ENCODE results near the gene CABLES1. TPM values are rescaled to one million over a fixed set of nuclear protein-coding genes. Genes with fewer than 3 reads are reported as not detected.

Gene CABLES1
- total RNA-seq, 1 donor from 2014 or later, result 3.1 TPM

DNA sequence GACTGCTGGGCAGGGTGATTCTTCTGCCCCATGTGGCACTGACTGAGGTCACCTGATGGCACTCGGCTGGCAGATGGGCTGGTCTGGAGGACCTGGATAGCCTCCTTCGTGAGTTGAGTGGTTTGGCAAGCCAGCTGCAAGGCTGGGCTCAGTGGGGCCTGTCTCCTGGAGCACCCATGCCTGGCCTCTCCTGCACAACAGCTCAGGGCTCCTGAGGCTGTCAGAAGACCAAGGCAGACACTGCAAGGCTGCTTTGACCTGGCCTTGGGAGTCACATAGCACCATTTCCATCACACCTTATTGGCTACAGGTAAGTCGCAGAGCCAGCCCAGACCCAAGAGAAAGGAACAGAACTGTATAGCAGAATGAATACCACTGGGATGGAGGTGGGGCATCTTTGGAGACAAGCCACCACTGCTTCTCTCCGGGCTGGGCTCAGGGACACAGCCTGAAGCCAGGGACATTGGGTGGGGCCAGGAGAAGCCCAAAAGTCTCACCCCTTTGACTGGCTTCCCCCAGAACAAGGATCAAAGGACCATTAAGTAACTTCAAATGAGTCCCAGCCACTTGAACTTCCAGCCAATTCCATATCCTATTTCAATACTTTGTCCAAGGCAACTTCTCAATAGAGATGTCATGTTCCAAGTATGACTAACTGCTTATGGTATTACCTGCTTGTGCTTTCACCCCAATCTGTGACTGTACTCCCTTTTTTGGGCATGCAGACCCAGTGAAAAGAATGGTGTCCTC lies 156.3 kb downstream of the CABLES1 start:
- Mint-ChIP-seq H3K27ac (ENCODE audit: unreplicated experiment) (no peak overlapping the region), H3K36me3 (ENCODE audit: unreplicated experiment) (no peaks in the 10 kb centered on the region), H3K4me3 (ENCODE audit: unreplicated experiment) (no peak overlapping the region), H3K4me1 (ENCODE audit: low read depth, unreplicated experiment) (peaks cover under 1% of the 10 kb centered on the region), H3K9me3 (ENCODE audit: unreplicated experiment) (no peaks in the 10 kb centered on the region), H3K27me3 (ENCODE audit: unreplicated experiment) (no peaks in the 10 kb centered on the region)
- TF ChIP-seq, protein P1, sequence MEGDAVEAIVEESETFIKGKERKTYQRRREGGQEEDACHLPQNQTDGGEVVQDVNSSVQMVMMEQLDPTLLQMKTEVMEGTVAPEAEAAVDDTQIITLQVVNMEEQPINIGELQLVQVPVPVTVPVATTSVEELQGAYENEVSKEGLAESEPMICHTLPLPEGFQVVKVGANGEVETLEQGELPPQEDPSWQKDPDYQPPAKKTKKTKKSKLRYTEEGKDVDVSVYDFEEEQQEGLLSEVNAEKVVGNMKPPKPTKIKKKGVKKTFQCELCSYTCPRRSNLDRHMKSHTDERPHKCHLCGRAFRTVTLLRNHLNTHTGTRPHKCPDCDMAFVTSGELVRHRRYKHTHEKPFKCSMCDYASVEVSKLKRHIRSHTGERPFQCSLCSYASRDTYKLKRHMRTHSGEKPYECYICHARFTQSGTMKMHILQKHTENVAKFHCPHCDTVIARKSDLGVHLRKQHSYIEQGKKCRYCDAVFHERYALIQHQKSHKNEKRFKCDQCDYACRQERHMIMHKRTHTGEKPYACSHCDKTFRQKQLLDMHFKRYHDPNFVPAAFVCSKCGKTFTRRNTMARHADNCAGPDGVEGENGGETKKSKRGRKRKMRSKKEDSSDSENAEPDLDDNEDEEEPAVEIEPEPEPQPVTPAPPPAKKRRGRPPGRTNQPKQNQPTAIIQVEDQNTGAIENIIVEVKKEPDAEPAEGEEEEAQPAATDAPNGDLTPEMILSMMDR (IDR thresholded peaks at IDR 0.05; ENCODE audit: partially characterized antibody, unreplicated experiment), result no peak
- no peak for DNase-seq

DNA sequence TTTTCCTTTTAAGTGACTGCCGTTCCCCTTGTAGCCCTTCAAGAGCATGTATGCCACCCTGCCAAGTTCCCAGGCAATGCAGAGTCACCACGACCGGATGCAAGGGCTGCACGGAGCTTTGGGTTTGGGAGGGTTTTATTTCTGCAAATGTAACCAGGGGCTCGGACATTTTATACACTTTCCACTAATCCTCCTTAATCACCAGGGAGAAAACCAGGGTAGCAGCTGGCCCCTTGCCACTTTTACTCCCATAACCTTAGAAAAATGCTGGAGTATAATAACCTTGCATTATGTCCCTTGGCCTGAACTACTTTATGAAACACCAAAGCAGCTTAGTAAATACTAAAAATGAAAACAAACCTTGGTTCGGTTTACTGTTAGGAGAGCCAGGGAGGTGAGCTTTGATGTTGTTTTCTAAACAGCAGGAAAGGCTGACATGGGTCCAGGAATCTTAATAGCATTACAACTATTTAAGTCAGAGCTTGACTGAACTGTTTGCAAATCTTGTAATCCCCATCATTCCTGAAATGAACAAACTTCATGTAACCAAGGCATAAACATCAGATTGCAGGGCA lies 165.0 kb downstream of the CABLES1 start:
- peaks cover 8% of the 10 kb centered on the region for H3K4me1 Mint-ChIP-seq (ENCODE audit: low read depth, unreplicated experiment)
- H3K4me3 Mint-ChIP-seq (ENCODE audit: unreplicated experiment), result no peak overlapping the region
- no peak for DNase-seq
- no peaks in the 10 kb centered on the region for H3K27me3 Mint-ChIP-seq (ENCODE audit: unreplicated experiment)
- no peaks in the 10 kb centered on the region for H3K36me3 Mint-ChIP-seq (ENCODE audit: unreplicated experiment)
- TF ChIP-seq, protein P1 (IDR thresholded peaks at IDR 0.05; ENCODE audit: partially characterized antibody, unreplicated experiment), result no peak
- no peak overlapping the region for H3K27ac Mint-ChIP-seq (ENCODE audit: unreplicated experiment)
- no peaks in the 10 kb centered on the region for H3K9me3 Mint-ChIP-seq (ENCODE audit: unreplicated experiment)

DNA sequence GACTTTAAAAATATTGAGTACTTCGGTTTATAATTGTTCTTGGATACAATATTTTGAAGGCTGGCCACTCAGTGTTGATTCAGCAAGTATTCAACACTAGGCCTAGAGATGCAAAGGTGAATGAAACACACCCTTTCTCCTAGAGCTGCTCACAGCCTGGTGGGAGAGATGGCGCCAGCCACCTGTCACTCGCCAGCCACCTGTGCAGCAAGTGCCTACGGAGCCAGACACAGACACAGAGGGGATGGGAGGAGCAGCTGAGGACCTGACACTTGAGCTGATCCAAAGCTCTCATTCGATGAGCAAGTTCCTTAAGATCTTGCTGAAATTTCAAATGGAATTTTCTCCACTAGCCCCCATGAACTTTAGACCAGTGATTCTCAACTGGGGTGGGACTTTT lies 166.7 kb downstream of the CABLES1 start:
- H3K36me3 Mint-ChIP-seq (ENCODE audit: unreplicated experiment), result no peaks in the 10 kb centered on the region
- DNase-seq, result peak; percentile 47
- H3K9me3 Mint-ChIP-seq (ENCODE audit: unreplicated experiment), result no peaks in the 10 kb centered on the region
- no peak overlapping the region for H3K27ac Mint-ChIP-seq (ENCODE audit: unreplicated experiment)
- H3K4me3 Mint-ChIP-seq (ENCODE audit: unreplicated experiment), result no peak overlapping the region
- H3K4me1 Mint-ChIP-seq (ENCODE audit: low read depth, unreplicated experiment), result peaks cover 6% of the 10 kb centered on the region
- H3K27me3 Mint-ChIP-seq (ENCODE audit: unreplicated experiment), result no peaks in the 10 kb centered on the region
- TF ChIP-seq, protein P1 (IDR thresholded peaks at IDR 0.05; ENCODE audit: partially characterized antibody, unreplicated experiment), result no peak

DNA sequence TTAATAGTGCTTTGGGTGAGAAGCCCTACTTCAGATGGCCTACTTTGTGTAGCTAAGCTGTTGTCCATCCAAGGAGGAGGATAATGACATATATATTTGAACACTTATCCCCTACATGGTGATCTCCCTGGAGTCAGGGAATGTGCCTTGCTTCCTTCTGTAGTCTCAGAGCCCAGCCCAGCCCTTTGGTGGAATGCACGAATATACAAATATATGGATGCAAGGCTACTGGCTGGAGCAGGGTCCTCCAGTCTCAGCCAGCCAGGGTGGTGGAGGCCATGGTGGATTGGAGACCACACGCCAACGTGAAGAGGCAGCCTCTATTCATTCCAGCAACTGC lies 167.2 kb downstream of the CABLES1 start:
- Mint-ChIP-seq H3K27ac (ENCODE audit: unreplicated experiment) (no peak overlapping the region), H3K4me1 (ENCODE audit: low read depth, unreplicated experiment) (peaks cover 6% of the 10 kb centered on the region), H3K36me3 (ENCODE audit: unreplicated experiment) (no peaks in the 10 kb centered on the region), H3K27me3 (ENCODE audit: unreplicated experiment) (no peaks in the 10 kb centered on the region), H3K4me3 (ENCODE audit: unreplicated experiment) (no peak overlapping the region), H3K9me3 (ENCODE audit: unreplicated experiment) (no peaks in the 10 kb centered on the region)
- no peak for DNase-seq
- TF ChIP-seq, protein P1 (IDR thresholded peaks at IDR 0.05; ENCODE audit: partially characterized antibody, unreplicated experiment), result no peak

DNA sequence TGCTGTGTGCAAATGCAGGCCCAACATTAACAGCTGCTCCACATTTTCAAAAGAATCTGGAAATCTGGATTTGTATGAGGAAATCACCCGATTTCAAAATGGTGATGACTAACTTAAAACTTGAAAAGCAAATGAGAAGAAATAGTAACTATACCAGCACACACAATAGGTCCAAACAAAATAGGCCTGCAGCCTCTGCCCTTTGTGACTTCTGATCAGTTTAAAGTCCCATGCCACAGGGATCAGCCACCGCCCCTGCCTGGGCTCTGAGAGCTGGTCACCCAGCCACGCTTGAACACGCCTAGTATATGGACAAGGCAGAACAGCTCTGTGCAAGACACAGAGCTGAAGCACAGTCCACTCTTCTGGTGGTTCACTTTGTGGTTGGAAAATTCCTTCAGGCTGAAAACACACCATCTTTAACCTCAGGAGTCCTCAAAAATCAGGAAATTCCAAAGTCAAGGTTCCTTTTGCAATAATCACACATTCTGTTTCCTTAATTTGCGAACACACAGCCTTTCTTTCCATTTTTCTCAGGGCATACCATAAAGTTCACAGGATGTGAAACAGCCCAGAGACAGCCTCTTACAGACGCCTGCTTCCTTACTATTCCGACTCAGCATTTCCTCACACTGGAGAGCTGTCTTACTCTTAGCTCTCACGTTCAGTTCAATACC lies 167.7 kb downstream of the CABLES1 start:
- Mint-ChIP-seq H3K9me3 (ENCODE audit: unreplicated experiment) (no peaks in the 10 kb centered on the region), H3K4me1 (ENCODE audit: low read depth, unreplicated experiment) (peaks cover 6% of the 10 kb centered on the region), H3K27ac (ENCODE audit: unreplicated experiment) (no peak overlapping the region), H3K36me3 (ENCODE audit: unreplicated experiment) (no peaks in the 10 kb centered on the region), H3K27me3 (ENCODE audit: unreplicated experiment) (no peaks in the 10 kb centered on the region), H3K4me3 (ENCODE audit: unreplicated experiment) (no peak overlapping the region)
- no peak for DNase-seq
- TF ChIP-seq, protein P1 (IDR thresholded peaks at IDR 0.05; ENCODE audit: partially characterized antibody, unreplicated experiment), result no peak

Data from glutamatergic neuron (in vitro differentiated cells).